Occipital lobe (tissue), 2 donors: ENCODE measurements around the gene P4HA2. TPM values are rescaled to one million over a fixed set of nuclear protein-coding genes. Genes with fewer than 3 reads are reported as not detected.
"Not testable (repeated sequence)": the region's sequence is repeated elsewhere in the genome, so short reads cannot be mapped to it uniquely, and the experiment has no call there.

Experiments used
- DNase-seq: peaks from one replicate; lab custom pipeline; 2025; lab: John Stamatoyannopoulos, UW
- total RNA-seq: library from RNA; depleted of rRNA; stranded (reverse); fragments of >200 nt; gene quantifications from one replicate; pipeline ENCODE4 v1.2.3, GENCODE V29; 2014

Gene P4HA2
- total RNA-seq, 1 donor from 2014 or later, result 15.3 TPM

DNA sequence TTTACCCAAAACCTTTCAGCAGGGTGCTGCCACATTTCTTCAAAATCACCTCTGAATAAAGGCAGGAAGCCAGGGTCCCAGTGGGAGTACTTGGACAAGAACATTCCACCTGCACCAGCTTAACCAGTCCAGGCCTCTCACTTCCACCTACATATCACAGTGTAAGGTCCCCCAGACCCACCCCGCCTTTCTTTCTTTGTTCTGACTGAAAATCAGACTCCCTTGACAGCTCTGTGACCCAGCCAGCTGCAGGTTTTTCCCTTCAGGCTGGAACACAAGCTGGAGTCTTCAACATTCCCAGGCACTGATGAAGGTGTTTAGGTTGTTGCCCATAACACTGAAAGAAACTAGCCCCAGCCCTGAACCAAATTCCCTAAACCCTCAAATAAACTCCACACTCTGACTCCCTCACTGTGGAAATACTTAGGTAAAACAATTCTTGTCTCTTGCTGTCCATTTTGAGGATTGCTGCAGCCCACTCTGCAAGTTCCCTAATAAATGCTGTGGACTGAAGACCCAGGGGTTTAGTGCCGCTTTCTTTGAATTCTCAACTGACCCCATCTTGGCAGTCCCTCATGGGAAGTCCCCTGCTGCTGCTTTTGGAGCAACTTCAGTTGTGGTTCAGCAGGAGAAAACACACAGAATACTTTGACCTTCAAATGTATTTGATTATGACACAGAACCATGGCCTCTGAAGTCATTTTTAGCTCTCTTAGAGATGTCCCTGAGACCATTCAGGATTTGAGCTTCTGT is 24.8 kb downstream of the P4HA2 start:
- no peak for DNase-seq

GRCh38 chr5:132199116-132199680 is 28.5 kb downstream of the P4HA2 start:
- DNase-seq, result no peak

DNA sequence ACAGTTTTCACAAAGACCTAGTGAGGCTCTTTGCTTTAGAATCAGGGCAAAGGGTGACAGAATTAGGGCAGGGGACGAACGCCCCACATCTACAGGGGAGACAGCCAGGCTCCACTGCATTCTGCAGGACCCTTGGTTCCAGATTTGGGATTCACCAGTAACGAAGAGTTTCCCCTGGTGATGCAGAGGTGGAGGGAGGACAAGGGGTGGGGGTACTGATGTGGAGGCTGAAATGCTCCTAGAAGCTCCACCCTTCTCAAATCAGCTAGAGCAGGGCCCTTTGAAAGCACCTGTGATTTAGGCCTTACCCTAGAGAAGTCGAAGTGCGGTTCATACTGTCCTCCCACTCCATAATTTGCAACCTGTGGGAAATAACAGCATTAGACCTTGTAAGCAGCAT is 29.1 kb downstream of the P4HA2 start:
- DNase-seq, result no peak

DNA sequence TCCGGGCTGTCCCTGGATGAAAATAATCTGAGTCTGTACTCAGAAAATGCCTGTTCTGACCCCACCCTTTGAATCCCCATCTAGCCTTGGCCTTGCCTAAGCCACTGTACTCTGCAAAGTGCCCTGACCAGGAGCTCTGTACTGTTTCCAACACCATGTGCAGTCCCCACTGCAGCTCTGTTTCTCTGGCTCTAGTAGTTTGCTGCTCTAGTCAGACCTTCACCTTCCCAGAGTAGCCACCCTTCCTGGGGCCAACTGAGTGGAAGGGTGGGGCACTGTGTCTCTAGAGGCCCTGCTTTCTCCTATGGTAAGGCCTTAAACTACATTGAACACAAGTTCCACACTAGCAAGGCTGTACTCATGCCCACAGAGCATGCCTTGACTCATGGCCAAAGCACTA is 31.9 kb downstream of the P4HA2 start:
- no peak for DNase-seq

DNA sequence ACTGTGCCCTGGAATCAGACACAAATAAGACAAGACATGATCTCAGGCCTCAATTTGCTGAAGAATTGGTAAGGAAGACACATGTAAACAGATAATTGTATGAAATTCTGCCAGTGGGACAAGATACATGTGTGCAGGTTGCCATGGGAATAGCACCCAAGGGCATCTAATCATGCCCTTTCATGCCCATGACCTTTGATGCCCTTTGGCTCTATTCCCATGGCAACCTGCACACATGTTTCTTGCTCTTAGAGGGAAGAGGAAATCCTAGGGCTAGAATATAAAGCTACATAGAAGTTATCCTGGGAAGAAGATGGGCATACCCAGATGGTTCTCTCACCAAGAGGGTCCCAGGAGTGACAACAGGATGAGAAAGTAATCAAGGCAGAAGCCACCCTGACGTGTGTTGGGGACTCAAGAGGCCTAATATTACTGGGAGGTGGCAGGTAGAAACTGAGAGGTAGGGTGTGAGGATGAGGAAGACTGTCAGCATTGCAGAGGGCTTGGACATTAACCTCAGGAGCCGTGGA is 34.4 kb downstream of the P4HA2 start:
- DNase-seq, result no peak

DNA sequence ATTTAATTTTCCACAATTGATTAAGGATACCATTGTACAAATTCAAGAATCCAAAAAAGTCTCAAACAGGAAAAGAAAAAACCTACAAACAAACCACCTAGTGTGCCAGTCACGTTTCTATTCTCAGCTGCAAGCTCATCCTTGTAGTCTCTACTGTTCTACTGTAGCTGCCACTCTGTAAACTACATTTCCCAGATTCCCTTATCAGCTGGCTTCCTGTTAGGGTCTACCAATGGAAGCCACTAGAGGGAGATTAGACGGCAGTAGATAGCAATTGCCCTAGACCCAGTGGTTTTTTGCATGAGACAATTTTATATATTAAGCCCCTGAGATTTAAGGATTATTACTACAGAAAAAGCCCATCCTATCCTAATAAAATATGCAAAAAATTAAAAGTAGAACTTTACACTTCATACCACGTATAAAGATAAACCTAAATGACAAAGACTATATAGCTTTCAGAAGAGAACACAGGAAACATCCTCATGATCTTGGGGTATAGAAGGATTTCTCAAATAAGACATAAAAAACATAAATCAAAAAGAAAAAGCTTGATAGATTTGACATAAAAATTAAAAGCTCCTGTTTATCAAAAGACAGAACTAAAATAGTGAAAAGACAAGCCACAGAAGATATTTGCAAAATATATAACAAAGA is 37.4 kb downstream of the P4HA2 start:
- no peak for DNase-seq

DNA sequence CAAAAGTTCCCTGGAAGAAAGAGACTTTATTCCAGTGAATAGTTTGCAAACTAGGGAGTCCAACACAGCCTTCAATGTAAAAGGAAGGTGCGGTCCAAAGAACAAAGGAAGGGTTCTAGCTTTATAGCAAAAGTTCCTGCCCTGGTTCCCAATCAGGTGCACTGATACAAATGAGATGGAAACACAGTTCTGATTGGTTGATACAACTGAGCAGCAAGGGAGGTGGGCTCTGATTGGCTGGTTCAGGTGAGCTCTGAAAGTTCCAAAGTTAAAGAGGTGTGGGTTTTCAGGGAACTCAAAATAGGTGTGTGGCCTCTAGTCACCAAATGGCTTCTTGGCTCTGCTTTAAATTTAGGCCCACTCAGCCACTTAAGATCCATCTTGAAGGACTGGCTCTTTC is 43.1 kb downstream of the P4HA2 start:
- DNase-seq, result no peak

DNA sequence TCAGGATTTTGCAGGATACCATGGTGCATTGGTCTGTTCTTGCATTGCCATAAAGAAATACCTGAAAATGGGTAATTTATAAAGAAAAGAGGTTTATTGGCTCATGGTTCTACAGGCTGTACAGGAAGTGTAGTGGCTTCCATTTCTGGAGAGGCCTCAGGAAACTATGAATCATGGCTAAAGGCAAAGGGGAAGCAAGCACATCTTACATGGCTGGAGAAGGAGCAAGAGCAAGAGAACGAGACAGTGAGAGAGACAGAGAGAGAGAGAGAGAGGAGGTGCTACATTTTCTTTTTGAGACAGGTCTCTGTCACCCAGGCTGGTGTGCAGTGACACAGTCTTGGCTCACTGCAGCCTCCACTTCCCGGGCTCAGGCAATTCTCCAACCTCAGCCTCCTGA is 43.9 kb downstream of the P4HA2 start:
- no peak for DNase-seq

DNA sequence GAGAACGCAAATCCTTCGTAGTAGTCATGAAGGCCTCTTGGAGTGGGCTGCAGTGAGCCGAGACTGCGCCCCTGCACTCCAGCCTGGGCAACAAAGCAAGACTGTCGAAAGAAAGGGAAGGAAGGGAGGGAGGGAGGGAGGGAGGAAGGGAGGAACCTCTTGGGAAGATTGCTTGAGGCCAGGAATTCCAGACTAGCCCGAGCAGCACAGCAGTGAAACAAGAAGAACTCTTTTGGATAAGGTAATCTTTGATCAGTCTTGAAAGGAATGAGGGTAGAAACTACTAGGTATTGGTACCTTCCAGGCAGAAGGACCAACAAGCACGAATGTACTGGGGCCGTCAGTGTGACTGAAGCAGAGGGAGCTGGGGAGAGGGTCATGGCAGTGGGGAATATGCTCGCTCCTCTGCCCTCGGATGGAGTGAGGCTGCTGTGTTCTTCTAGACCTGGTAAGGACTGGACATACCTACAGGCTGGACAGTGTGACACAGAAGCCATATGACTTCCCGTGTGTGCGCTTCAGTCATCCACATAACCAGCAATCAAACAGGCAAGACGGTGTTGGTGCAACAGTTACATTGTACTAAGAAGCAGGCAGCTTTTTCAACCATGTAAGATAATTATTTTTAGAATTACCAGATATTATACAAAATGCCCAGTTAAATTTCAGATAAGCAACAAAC is 45.2 kb downstream of the P4HA2 start:
- DNase-seq, result no peak

DNA sequence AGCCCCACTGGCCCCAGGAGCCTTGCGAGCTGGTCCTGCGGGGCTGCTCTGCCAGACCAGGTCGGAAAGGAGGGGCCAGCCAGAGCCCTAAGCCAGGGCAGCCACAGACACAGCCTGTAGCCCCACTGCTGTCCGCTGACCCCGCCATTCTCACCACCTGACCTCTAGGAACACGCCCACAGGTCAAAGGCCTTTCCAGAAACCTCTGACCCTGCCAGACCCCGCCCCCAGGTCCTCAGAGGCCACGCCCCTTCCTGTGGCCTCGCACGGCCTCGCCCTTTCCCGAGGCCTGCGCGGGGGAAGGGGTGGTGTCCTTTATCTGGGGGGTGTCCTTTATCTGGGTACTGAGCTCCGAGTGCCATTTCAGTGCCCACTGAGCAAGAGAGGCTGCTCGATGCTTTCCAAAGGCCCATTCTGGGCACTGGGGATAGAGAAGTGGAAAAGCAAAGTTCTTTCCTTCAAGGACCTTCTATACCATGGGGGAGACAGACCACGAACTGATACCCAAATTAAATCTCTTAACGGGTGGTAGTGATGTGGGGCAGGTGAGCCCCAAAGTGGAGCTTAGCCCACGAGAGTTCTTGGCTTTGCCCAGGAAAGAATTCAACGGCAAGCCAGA is 46.5 kb downstream of the P4HA2 start:
- DNase-seq, result no peak

GRCh38 chr5:132180134-132180745 is 47.4 kb downstream of the P4HA2 start:
- DNase-seq, result no peak

DNA sequence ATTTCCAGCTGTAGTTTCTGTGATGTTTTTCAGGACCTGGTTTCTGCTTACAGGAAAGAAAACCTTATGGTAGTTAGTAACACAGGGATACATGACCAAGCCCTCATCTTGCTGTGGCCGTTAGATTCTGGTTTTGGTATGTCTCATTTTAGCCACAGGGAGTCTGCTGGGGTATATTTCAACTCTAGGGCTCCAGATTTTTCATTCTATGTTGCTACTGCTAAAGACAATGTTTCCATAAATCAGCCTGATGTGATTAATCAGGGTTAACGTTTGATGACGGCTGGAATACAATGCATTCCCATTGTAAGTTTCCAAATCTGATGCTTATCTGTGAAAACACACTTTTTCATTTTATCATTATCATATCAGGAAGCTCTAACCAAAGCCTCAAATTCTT is 48.2 kb downstream of the P4HA2 start:
- no peak for DNase-seq

DNA sequence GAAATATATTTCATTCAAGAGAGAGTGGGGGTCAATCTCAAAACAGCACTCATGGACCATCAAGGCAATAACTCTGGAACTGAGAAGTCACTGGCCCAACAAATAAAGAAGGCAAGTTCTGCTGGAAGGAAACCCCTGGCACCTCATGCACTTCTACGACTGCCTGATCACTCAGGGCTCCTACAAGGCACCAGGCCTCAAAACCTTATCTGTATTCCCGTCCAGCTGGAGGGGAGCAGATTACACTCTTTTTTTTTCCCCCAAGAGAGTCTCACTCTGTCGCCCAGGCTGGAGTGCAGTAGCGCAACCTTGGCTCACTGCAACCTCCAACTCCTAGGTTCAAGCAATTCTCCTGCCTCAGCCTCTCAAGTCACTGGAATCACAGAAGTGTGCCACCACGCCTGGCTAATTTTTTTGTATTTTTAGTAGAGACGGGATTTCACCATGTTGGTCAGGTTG is 49.9 kb downstream of the P4HA2 start:
- no peak for DNase-seq

- DNase-seq, result no peak
Observed at GRCh38 chr5:132176987-132177386, 50.7 kb downstream of the P4HA2 start.

DNA sequence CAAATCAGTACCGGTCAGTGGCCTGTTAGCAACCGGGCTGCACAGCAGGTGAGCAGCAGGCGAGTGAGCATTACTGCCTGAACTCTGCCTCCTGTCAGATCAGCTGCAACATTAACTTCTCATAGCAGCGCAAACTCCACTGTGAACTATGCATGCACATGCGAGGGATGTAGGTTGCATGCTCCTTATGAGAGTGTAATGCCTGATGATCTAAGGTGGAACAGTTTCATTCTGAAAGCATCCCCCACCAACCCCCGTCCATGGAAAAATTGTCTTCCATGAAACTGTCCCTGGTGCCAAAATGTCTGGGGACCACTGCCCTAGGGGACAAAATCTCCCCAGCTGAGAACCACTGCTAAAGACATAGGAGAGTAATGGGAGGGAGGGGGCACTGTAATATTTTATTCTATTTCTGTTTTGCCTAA is 51.1 kb downstream of the P4HA2 start:
- DNase-seq, result no peak

DNA sequence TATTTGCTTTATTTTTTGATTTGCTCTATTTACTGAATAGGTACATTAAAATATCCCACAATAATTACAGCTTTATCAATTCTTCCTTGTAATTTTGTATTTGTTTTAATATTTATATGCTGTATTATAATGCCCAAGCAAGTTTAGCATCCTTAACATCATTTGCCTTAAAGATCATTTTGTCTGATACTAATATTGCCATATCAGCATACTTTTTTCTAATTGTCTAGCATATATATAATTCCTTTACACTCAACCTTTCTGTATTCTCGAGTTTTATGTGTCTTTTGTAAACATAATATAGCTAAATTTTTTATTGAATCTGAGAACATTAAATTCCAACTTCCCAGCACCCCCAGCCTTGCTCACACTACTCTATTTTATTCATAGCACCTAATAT is 64.7 kb downstream of the P4HA2 start:
- DNase-seq, result no peak

GRCh38 chr5:132161574-132162326 is 65.9 kb downstream of the P4HA2 start:
- not testable (repeated sequence) for DNase-seq

GRCh38 chr5:132156413-132156812 is 71.2 kb downstream of the P4HA2 start:
- DNase-seq, result no peak

GRCh38 chr5:132150565-132150964 is 77.1 kb downstream of the P4HA2 start:
- no peak for DNase-seq

- no peak for DNase-seq
Observed at GRCh38 chr5:132147663-132148062, 80.0 kb downstream of the P4HA2 start.
